SK-N-MC (cell line): Measurements from ENCODE around the gene SYNE1.

Experiments
- EZH2 ChIP-seq: fragments of 200-600 bp; sonication (generic); IDR thresholded peaks from one replicate; pipeline ENCODE4 v1.6.1; 2017; ENCODE audit warnings: antibody characterized with exemption
- POLR2AphosphoS5 ChIP-seq: IDR thresholded peaks from 2 replicates; pipeline ENCODE4 v1.6.1; 2012; ENCODE audit warnings: mild to moderate bottlenecking, low read depth, low read length, borderline replicate concordance

DNA sequence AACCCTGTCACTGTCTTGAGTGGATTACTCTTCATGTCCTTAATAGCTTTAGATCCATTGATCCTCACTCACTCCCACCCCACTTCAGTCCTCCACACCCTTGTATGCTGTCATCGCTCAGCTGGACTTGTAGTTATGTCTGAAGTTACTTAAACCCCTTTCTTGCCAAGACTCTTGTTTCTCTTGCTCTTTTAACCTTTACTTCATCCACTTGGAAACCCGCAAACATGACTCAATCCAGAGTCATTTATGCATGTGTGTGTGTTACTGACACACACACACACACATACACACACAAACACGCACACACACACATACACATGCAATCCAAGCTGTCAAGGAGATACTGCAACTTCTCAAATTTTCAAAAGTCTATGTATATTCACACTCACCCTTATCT lies 341.8 kb downstream of the SYNE1 start:
- TF ChIP-seq EZH2 (no peak), POLR2AphosphoS5 (no peak)
